Loucy (cell line): Measurements from ENCODE around the gene CPEB3.

Experiments used
- H2AFZ ChIP-seq: fragments of 200-600 bp; sonication (generic); 2 replicates; pipeline ENCODE4 v1.6.0; 2016; ENCODE audit warnings: antibody characterized with exemption, mild to moderate bottlenecking, low read length, moderate library complexity
- H3F3A ChIP-seq: fragments of 200-600 bp; 2 replicates; pipeline ENCODE4 v1.6.0; 2016; ENCODE audit warnings: antibody characterized with exemption, low read depth, mild to moderate bottlenecking
- H3K27me3 ChIP-seq: fragments of 200-600 bp; sonication (generic); 2 replicates; pipeline ENCODE4 v1.6.1; 2014; ENCODE audit warnings: low read length, mild to moderate bottlenecking; ENCODE audit not compliant: insufficient read depth, poor library complexity, severe bottlenecking
- H3K36me3 ChIP-seq: fragments of 200-600 bp; sonication (generic); 2 replicates; pipeline ENCODE4 v1.6.1; 2016; ENCODE audit warnings: low read length; ENCODE audit not compliant: insufficient read depth
- H3K4me1 ChIP-seq: fragments of 200-600 bp; sonication (generic); 2 replicates; pipeline ENCODE4 v1.5.1; 2014; ENCODE audit warnings: low read length, mild to moderate bottlenecking; ENCODE audit not compliant: insufficient read depth, poor library complexity, severe bottlenecking
- H3K4me2 ChIP-seq: fragments of 200-600 bp; sonication (generic); 2 replicates; pipeline ENCODE4 v1.6.0; 2014; ENCODE audit warnings: antibody characterized with exemption, low read length, low read depth, mild to moderate bottlenecking; ENCODE audit not compliant: poor library complexity, severe bottlenecking
- H3K4me3 ChIP-seq: fragments of 200-600 bp; sonication (generic); 2 replicates; pipeline ENCODE4 v1.5.1; 2014; ENCODE audit warnings: low read length, mild to moderate bottlenecking, mixed read lengths; ENCODE audit not compliant: poor library complexity, severe bottlenecking
- H3K79me2 ChIP-seq: fragments of 200-600 bp; sonication (generic); 2 replicates; pipeline ENCODE4 v1.6.1; 2014; ENCODE audit warnings: low read length; ENCODE audit not compliant: insufficient read depth
- H3K9ac ChIP-seq: fragments of 200-600 bp; sonication (generic); 2 replicates; pipeline ENCODE4 v1.6.0; 2014; ENCODE audit warnings: mild to moderate bottlenecking, low read depth, low read length, moderate library complexity; ENCODE audit not compliant: poor library complexity, severe bottlenecking
- H3K9me2 ChIP-seq: fragments of 200-600 bp; sonication (generic); replicated peaks from 2 replicates; pipeline ENCODE4 v1.6.1; 2016; ENCODE audit warnings: low read depth, low read length, mixed read lengths
- H3K9me3 ChIP-seq: fragments of 200-600 bp; sonication (generic); 2 replicates; pipeline ENCODE4 v1.6.1; 2014; ENCODE audit warnings: mild to moderate bottlenecking, antibody characterized with exemption, low read length, low read depth; ENCODE audit not compliant: insufficient read depth
- H4K20me1 ChIP-seq: fragments of 200-600 bp; sonication (generic); 2 replicates; pipeline ENCODE4 v1.6.0; 2014; ENCODE audit warnings: antibody characterized with exemption, low read length, mild to moderate bottlenecking; ENCODE audit not compliant: insufficient read depth, poor library complexity, severe bottlenecking
- CTCF ChIP-seq: fragments of 200-600 bp; sonication (generic); conservative IDR thresholded peaks from 2 replicates; pipeline ENCODE4 v1.5.1; 2014; ENCODE audit warnings: mild to moderate bottlenecking, antibody characterized with exemption, low read length
- EZH2phosphoT487 ChIP-seq: fragments of 200-600 bp; IDR thresholded peaks from 2 replicates; pipeline ENCODE4 v1.6.1; 2018; ENCODE audit warnings: antibody characterized with exemption, mild to moderate bottlenecking, moderate library complexity, borderline replicate concordance

Gene CPEB3

GRCh38 chr10:92284112-92284704 is 6.7 kb downstream of the CPEB3 start:
- Histone ChIP-seq H2AFZ (no peak overlapping the region), H3K4me2 (no peak overlapping the region), H3K36me3 (no peaks in the 10 kb centered on the region), H3K27me3 (no peaks in the 10 kb centered on the region), H3K9me3 (no peaks in the 10 kb centered on the region), H3K9ac (no peak overlapping the region), H3K9me2 (no peaks in the 10 kb centered on the region), H3F3A (no peaks in the 10 kb centered on the region), H3K79me2 (peaks cover 18% of the 10 kb centered on the region; the same call in 1 of the 2 replicates), H3K4me3 (no peak overlapping the region), H3K4me1 (peaks cover 9% of the 10 kb centered on the region), H4K20me1 (no peaks in the 10 kb centered on the region)
- TF ChIP-seq EZH2phosphoT487, result no peak
- no peak for TF ChIP-seq CTCF

GRCh38 chr10:92278996-92279696 is 11.7 kb downstream of the CPEB3 start:
- Histone ChIP-seq H3F3A (no peaks in the 10 kb centered on the region), H3K79me2 (peaks cover 3% of the 10 kb centered on the region; the same call in 1 of the 2 replicates), H2AFZ (no peak overlapping the region), H3K9me3 (no peaks in the 10 kb centered on the region), H3K4me2 (no peak overlapping the region), H3K4me1 (no peaks in the 10 kb centered on the region), H3K4me3 (no peak overlapping the region), H3K9ac (no peak overlapping the region), H4K20me1 (no peaks in the 10 kb centered on the region), H3K36me3 (no peaks in the 10 kb centered on the region), H3K27me3 (no peaks in the 10 kb centered on the region), H3K9me2 (no peaks in the 10 kb centered on the region)
- no peak for TF ChIP-seq CTCF
- TF ChIP-seq EZH2phosphoT487, result no peak

GRCh38 chr10:92274071-92274470 is 16.8 kb downstream of the CPEB3 start:
- no peak overlapping the region for H3K4me2 ChIP-seq
- H2AFZ ChIP-seq, result no peak overlapping the region
- no peaks in the 10 kb centered on the region for H3K27me3 ChIP-seq
- no peaks in the 10 kb centered on the region for H3F3A ChIP-seq
- H3K36me3 ChIP-seq, result no peaks in the 10 kb centered on the region
- no peaks in the 10 kb centered on the region for H3K9me2 ChIP-seq
- H4K20me1 ChIP-seq, result no peaks in the 10 kb centered on the region
- H3K4me3 ChIP-seq, result no peak overlapping the region
- H3K4me1 ChIP-seq, result no peaks in the 10 kb centered on the region
- H3K9me3 ChIP-seq, result no peaks in the 10 kb centered on the region
- no peaks in the 10 kb centered on the region for H3K79me2 ChIP-seq
- TF ChIP-seq CTCF, result no peak
- no peak for TF ChIP-seq EZH2phosphoT487
- H3K9ac ChIP-seq, result no peak overlapping the region
